Loucy (cell line): ENCODE measurements around the gene GGT5.

Experiments used
- H2AFZ ChIP-seq: fragments of 200-600 bp; sonication (generic); 2 replicates; pipeline ENCODE4 v1.6.0; 2016; ENCODE audit warnings: antibody characterized with exemption, mild to moderate bottlenecking, low read length, moderate library complexity
- H3F3A ChIP-seq: fragments of 200-600 bp; 2 replicates; pipeline ENCODE4 v1.6.0; 2016; ENCODE audit warnings: antibody characterized with exemption, low read depth, mild to moderate bottlenecking
- H3K27me3 ChIP-seq: fragments of 200-600 bp; sonication (generic); 2 replicates; pipeline ENCODE4 v1.6.1; 2014; ENCODE audit warnings: low read length, mild to moderate bottlenecking; ENCODE audit not compliant: insufficient read depth, poor library complexity, severe bottlenecking
- H3K36me3 ChIP-seq: fragments of 200-600 bp; sonication (generic); 2 replicates; pipeline ENCODE4 v1.6.1; 2016; ENCODE audit warnings: low read length; ENCODE audit not compliant: insufficient read depth
- H3K4me1 ChIP-seq: fragments of 200-600 bp; sonication (generic); 2 replicates; pipeline ENCODE4 v1.5.1; 2014; ENCODE audit warnings: low read length, mild to moderate bottlenecking; ENCODE audit not compliant: insufficient read depth, poor library complexity, severe bottlenecking
- H3K4me2 ChIP-seq: fragments of 200-600 bp; sonication (generic); 2 replicates; pipeline ENCODE4 v1.6.0; 2014; ENCODE audit warnings: antibody characterized with exemption, low read length, low read depth, mild to moderate bottlenecking; ENCODE audit not compliant: poor library complexity, severe bottlenecking
- H3K4me3 ChIP-seq: fragments of 200-600 bp; sonication (generic); 2 replicates; pipeline ENCODE4 v1.5.1; 2014; ENCODE audit warnings: low read length, mild to moderate bottlenecking, mixed read lengths; ENCODE audit not compliant: poor library complexity, severe bottlenecking
- H3K79me2 ChIP-seq: fragments of 200-600 bp; sonication (generic); 2 replicates; pipeline ENCODE4 v1.6.1; 2014; ENCODE audit warnings: low read length; ENCODE audit not compliant: insufficient read depth
- H3K9ac ChIP-seq: fragments of 200-600 bp; sonication (generic); 2 replicates; pipeline ENCODE4 v1.6.0; 2014; ENCODE audit warnings: mild to moderate bottlenecking, low read depth, low read length, moderate library complexity; ENCODE audit not compliant: poor library complexity, severe bottlenecking
- H3K9me2 ChIP-seq: fragments of 200-600 bp; sonication (generic); replicated peaks from 2 replicates; pipeline ENCODE4 v1.6.1; 2016; ENCODE audit warnings: low read depth, low read length, mixed read lengths
- H3K9me3 ChIP-seq: fragments of 200-600 bp; sonication (generic); 2 replicates; pipeline ENCODE4 v1.6.1; 2014; ENCODE audit warnings: mild to moderate bottlenecking, antibody characterized with exemption, low read length, low read depth; ENCODE audit not compliant: insufficient read depth
- H4K20me1 ChIP-seq: fragments of 200-600 bp; sonication (generic); 2 replicates; pipeline ENCODE4 v1.6.0; 2014; ENCODE audit warnings: antibody characterized with exemption, low read length, mild to moderate bottlenecking; ENCODE audit not compliant: insufficient read depth, poor library complexity, severe bottlenecking
- CTCF ChIP-seq: fragments of 200-600 bp; sonication (generic); conservative IDR thresholded peaks from 2 replicates; pipeline ENCODE4 v1.5.1; 2014; ENCODE audit warnings: mild to moderate bottlenecking, antibody characterized with exemption, low read length
- EZH2phosphoT487 ChIP-seq: fragments of 200-600 bp; IDR thresholded peaks from 2 replicates; pipeline ENCODE4 v1.6.1; 2018; ENCODE audit warnings: antibody characterized with exemption, mild to moderate bottlenecking, moderate library complexity, borderline replicate concordance

Gene GGT5

GRCh38 chr22:24181088-24181995, 63.5 kb downstream of the GGT5 start, which contains the start of gene SUSD2:
Gene SUSD2 (plus strand): TSS chr22:24181487. CDS start chr22:24181520, 33 bp downstream.
- no peak within 1 kb of the TSS for H2AFZ ChIP-seq
- H3K9ac ChIP-seq = no peak within 1 kb of the TSS
- H3K9me3 ChIP-seq = no peaks in the 10 kb centered on the region
- H3K9me2 ChIP-seq = no peaks in the 10 kb centered on the region
- H3K4me2 ChIP-seq = no peak within 1 kb of the TSS
- no peak for TF ChIP-seq CTCF
- no peak for TF ChIP-seq EZH2phosphoT487
- H4K20me1 ChIP-seq = peaks cover 2% of the 10 kb centered on the region
- no peak within 1 kb of the TSS for H3K4me3 ChIP-seq
- H3K27me3 ChIP-seq = no peaks in the 10 kb centered on the region
- no peaks in the 10 kb centered on the region for H3K79me2 ChIP-seq
- H3K36me3 ChIP-seq = peaks cover 24% of the 10 kb centered on the region; the same call in 1 of the 2 replicates
- H3K4me1 ChIP-seq = no peaks in the 10 kb centered on the region
- no peaks in the 10 kb centered on the region for H3F3A ChIP-seq

- H3K36me3 ChIP-seq = peaks cover 33% of the 10 kb centered on the region; the same call in 1 of the 2 replicates
- H4K20me1 ChIP-seq = peaks cover 5% of the 10 kb centered on the region
- no peak for TF ChIP-seq EZH2phosphoT487
- no peak for TF ChIP-seq CTCF
- H3K9me3 ChIP-seq = no peaks in the 10 kb centered on the region
- no peaks in the 10 kb centered on the region for H3K79me2 ChIP-seq
- no peak overlapping the region for H3K4me2 ChIP-seq
- H3K27me3 ChIP-seq = no peaks in the 10 kb centered on the region
- H3F3A ChIP-seq = no peaks in the 10 kb centered on the region
- H3K9me2 ChIP-seq = no peaks in the 10 kb centered on the region
- no peak overlapping the region for H3K9ac ChIP-seq
- no peak overlapping the region for H3K4me3 ChIP-seq
- no peaks in the 10 kb centered on the region for H3K4me1 ChIP-seq
- no peak overlapping the region for H2AFZ ChIP-seq
Measured at GRCh38 chr22:24180316-24181087, 64.4 kb downstream of the GGT5 start.

- TF ChIP-seq CTCF (no peak), EZH2phosphoT487 (no peak)
- H3K9me2 ChIP-seq = no peaks in the 10 kb centered on the region
- H3K9ac ChIP-seq = no peak overlapping the region
- no peaks in the 10 kb centered on the region for H3F3A ChIP-seq
- H3K4me2 ChIP-seq = no peak overlapping the region
- H3K4me3 ChIP-seq = no peak overlapping the region
- H4K20me1 ChIP-seq = peaks cover 7% of the 10 kb centered on the region
- H2AFZ ChIP-seq = no peak overlapping the region
- H3K79me2 ChIP-seq = no peaks in the 10 kb centered on the region
- no peaks in the 10 kb centered on the region for H3K27me3 ChIP-seq
- no peaks in the 10 kb centered on the region for H3K9me3 ChIP-seq
- H3K4me1 ChIP-seq = no peaks in the 10 kb centered on the region
- H3K36me3 ChIP-seq = peaks cover 41% of the 10 kb centered on the region; the same call in 1 of the 2 replicates
Measured at GRCh38 chr22:24179478-24180210, 65.2 kb downstream of the GGT5 start.
